Activated gamma-delta T cell (primary cell): ENCODE data around the gene ARSG.

Experiments used
- DNase-seq: peaks from one replicate; lab custom pipeline; 2025; lab: John Stamatoyannopoulos, UW

The ARSG gene

GRCh38 chr17:68429881-68430280 lies 138.6 kb downstream of the ARSG start:
- no peak for DNase-seq

- DNase-seq: no peak
These were observed 139.8 kb downstream of the ARSG start for GRCh38 chr17:68431045-68431608.

DNA sequence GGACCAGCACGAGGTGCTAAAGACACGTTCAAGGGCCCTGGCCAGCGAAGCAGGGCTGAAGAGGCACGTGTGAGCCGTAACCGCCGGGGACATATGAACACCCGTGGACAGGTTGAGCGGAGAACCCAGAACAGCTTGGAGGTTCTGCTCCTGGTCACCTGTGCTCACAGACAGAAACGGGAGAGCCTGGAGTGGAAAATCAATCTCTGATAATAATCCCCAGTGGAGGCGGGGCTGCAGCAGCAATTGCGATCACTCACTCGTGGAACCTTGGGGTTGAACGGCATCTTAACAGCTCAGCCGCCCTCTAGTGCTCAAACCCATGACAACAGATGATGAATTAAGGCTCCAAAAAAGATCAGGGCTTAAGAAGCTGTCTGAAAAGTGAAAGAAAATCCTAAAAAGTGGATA lies 140.4 kb downstream of the ARSG start:
- DNase-seq: no peak

DNA sequence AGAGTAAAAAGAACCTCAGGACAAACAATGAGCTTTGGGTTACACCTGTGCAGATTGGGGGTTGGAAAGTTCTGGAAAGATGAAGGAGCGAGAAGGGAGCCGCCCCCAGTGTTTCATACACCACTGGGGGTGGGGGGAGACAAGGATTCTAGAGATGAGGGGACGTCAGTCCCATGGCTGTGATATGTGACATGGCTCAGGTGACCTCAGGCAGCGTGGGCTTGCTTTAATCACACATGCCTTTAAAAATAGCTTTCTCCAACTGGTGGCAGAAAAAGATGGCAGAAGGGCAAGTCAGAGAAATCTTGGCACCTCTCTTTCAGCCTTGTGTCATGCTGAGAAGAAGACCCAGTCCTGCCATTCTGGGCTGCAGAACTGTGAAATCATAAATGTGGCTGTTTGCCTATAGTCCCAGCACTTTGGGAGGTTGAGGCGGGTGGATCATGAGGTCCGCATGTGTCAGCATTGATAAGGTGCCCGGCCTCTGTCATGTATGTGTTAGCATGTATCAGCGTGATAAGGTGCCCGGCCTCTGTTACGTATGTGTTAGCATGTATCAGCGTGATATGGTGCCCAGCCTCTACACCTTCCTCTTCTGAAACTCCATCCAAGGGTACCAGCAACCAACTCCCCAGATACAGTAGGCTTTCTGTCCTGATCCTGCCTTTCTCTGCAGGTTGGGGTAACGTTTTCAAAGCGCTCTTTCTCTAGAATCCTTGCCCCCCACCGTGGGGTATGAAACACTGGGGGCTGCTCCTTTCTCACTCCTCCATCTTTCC lies 141.0 kb downstream of the ARSG start:
- no peak for DNase-seq

DNA sequence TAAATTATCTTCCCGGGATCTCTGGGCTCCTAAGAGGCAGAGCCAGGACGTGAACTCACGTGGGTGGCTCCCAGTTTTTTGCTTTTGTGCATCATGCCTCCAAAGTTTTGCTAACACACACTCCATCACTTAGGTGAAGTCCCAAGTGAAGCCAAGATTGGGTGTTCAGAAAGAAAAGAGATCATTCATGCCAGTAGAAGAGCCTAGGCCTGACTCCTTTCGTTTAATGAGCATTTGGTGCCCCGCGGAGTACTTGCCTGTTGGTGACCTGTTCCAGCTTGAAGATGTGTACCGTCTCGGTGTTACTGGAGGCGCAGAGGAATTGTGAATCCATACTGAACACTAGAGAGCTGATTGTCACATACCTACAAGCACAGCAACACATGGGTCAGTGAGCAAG lies 141.9 kb downstream of the ARSG start:
- DNase-seq: no peak

GRCh38 chr17:68433911-68434508 lies 142.7 kb downstream of the ARSG start:
- no peak for DNase-seq

DNA sequence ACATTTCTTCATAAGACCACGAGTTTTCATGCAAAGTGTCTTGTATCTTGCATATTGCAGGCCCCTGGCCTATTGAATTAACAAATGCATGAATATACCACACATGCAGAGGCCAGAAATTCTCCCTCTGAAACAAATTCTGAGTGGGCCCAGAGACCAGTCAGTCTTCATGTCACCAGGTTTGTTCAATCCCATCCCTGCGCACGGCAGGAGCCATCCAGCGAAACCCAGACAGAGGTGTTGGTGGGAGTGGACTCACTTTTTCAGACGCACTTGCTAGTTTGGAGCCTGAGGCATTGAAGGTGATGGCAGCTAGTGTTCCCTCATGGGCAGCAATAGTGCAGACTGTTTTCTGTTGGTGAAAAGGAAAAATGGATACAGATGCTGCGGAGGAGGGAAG lies 144.1 kb downstream of the ARSG start:
- no peak for DNase-seq

GRCh38 chr17:68435876-68436842 lies 144.9 kb downstream of the ARSG start:
- no peak for DNase-seq

DNA sequence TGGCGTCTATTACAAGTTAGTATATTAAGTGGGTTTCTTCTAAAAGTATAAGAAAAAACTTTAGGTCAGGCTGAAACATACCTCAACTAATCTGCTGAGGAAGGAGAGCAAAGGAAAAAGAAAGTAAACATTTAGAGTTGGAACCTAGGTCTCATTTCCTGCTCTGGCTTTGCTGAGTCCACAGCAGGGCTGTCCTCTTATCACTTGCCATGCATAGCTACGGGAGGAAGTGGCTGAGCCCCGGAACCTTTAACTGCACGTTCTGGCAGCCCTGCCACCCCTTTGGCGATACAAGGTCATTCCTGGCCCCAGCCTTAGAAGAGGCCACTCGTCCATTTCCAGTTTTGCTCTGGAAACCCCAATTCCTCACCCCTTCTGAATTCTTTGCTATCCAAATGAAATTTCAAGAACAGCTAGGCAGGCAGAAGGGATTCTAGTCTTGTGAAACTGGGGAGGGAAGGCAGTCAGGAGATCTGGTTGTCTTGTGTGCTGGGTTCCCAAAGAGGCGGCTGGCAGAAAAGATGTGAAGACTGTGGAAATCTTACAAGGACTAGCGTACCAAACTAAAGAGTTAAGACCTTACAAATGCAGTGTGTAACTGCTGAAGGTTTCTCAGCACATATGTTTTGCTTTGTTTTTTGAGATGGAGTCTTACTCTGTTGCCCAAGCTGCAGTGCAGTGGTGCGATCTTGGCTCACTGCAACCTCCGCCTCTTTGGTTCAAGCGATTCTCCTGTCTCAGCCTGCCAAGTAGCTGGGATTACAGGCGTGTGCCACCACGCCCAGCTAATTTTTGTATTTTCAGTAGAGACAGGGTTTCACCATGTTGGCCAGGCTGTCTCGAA lies 146.9 kb downstream of the ARSG start:
- DNase-seq: no peak

- DNase-seq: no peak
These were observed 148.5 kb downstream of the ARSG start for GRCh38 chr17:68439656-68440290.

GRCh38 chr17:68440526-68440925 lies 149.2 kb downstream of the ARSG start:
- DNase-seq: no peak

DNA sequence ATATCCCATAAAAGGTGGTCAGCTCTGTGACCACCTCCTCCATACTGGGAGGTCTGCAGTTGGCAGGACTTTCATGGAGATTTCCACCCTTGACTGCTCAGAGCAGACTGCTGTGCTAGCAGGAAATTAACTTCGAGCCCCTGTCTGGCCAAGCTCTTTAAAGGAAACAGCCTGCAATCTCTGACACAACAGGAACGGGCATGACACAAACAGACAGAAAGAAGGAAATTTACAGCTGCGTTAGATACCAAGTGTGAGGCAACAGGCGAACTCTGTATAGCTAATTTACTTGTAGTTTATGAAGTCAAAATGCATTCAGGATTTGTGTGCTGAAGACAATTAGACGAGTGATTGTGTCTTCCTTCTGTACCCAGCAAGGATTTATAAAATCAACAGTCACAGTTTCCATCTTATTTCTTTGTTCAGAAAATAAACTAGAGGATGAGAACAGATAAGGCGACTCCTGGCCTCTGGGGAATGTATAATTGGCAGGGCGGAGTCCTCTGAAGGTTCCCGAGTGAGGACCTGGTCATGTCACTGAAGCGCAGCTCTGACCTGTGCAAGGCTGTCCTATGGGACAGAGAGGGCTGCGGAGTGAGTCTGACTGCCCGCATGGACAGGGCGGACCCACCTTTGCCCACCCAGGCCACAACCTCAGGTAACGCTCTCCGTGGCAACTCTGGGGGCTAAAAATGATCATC lies 149.9 kb downstream of the ARSG start:
- no peak for DNase-seq

GRCh38 chr17:68443972-68444464 lies 152.7 kb downstream of the ARSG start:
- no peak for DNase-seq

DNA sequence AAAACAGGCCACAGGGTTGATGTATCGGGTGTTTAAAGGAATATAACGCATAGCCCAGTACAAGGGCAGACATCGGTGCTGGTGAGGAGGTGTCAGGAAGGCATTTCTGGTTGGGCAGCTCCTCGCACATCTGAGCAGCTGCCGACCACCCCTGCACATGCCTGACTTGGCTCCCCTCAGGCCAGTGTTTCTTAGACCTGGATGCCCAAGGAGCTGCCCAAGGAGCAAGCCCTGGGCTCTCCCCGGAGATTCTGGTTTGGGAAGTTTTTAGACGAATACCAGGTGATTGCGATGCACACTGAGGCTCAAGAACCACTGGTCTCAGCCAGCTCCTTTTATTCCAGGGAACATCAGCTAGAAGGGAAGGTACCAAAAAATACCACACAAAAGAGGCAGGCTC lies 154.4 kb downstream of the ARSG start:
- DNase-seq: no peak

- no peak for DNase-seq
These were observed 155.3 kb downstream of the ARSG start for GRCh38 chr17:68446626-68447041.

DNA sequence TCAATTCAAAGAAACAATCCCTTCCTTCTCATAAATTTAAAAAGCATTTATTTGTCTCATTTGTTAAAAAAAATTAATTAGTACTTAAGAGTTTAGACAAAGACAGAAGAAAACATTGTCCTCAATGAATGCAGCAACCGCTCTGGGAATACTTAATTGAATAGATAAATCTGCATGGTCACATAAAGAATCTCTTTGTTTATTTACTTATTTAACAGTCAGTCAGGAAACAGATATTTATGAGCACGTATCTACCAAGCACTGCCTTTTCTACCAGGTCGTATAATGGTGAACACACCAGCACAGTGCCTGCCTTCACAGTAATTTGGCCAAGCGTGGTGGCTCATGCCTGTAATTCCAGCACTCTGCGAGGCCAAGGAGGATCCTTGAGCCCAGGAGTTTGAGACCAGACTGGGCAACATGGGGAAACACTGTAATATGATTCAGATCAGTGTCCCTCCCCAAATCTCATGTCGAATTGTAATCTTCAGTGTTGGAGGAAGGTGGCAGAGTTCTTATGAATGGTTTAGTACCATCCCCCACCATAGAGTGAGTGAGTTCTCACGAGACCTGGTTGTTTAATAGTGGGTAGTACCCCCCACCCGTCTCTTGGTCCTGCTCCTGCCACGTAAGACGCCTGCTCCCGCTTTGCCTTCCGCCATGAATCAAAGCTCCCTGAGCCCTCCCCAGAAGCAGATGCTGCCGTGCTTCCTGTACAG lies 157.9 kb downstream of the ARSG start:
- no peak for DNase-seq

GRCh38 chr17:68450391-68450790 lies 159.1 kb downstream of the ARSG start:
- DNase-seq: no peak

DNA sequence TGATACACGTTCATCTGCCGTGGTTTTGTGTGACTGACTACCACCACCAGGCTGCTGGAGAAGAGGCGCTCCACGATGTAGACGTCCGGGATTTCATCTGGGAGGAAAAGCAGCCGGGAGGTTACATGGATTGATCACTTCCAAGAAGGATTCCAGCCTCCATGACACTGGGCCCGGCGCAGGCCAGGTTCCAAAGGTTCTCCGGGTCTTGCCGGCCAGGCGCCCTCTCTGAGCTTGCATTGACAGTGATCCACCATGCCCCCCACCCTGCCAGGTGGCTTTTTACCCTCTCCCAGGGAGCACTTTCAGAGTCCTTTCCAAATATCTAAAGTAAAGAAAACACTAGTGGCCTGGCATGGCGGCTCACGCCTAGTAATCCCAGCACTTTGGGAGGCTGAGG lies 159.5 kb downstream of the ARSG start:
- no peak for DNase-seq

DNA sequence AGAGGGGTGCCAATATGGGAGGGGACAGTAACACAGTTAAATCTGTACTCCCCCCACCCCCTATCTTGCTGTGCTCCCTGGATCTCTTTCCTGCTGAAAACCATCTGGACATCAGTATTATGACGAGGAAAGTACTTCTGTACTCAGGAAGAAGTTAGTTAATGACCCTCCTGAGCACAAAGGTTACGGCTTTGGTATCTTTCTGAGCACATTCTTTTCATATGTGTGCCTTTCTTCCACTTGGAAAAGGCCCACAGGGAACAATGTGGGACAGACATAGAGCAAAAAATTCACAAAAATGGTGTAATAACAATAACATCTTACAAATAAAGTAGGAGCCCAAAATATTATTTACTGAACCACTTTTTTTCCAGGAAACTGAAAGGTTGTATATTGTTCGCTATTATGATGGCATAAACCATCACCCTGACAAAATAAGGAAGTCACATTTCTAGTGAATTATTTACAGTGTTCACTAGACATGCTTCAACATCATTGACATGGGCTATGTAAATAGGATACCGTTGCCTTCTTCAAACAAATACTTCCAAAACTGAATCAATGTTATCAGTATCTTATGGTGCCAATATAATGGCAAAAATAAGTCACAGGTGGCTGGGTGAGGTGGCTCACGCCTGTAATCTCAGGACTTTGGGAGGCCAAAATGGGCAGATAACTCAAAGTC lies 160.5 kb downstream of the ARSG start:
- no peak for DNase-seq
